BJ (cell line): ENCODE results near the gene ARHGAP24. TPM values are rescaled to one million over a fixed set of nuclear protein-coding genes. Genes with fewer than 3 reads are reported as not detected.

Experiments
- CTCF ChIA-PET: fragments of 350-600 bp; formaldehyde crosslinking; extraction: SDS; loops from one replicate; lab custom pipeline; 2021; ENCODE audit warnings: antibody characterized with exemption, inconsistent platforms; lab: Yijun Ruan, JAX
- POLR2A ChIA-PET: fragments of 300-600 bp; sonication (Branson Sonifier 250); formaldehyde crosslinking; extraction: SDS; loops from one replicate; lab custom pipeline; 2021; ENCODE audit warnings: antibody characterized with exemption; lab: Charles Lee
- DNase-seq: peaks from one replicate; pipeline ENCODE4 v3.0.0-alpha.2; 2011; ENCODE audit warnings: low read depth
- H3K27me3 ChIP-seq: 2 replicates; pipeline ENCODE4 v1.6.0; 2011; ENCODE audit warnings: low read length; ENCODE audit not compliant: control insufficient read depth, insufficient read depth
- H3K36me3 ChIP-seq: 2 replicates; pipeline ENCODE4 v1.5.1; 2011; ENCODE audit warnings: low read length; ENCODE audit not compliant: control insufficient read depth, insufficient read depth
- H3K4me3 ChIP-seq: 2 replicates; pipeline ENCODE4 v1.5.1; 2011; ENCODE audit warnings: low read depth, mild to moderate bottlenecking, control low read depth, low read length
- CTCF ChIP-seq: IDR thresholded peaks from 2 replicates; pipeline ENCODE4 v1.5.1; 2011; ENCODE audit warnings: low read depth, mild to moderate bottlenecking, control low read depth, inconsistent platforms, low read length, moderate library complexity; ENCODE audit not compliant: insufficient read depth
- polyA plus RNA-seq: library from polyadenylated mRNA; depleted of rRNA; stranded (reverse); fragments of >200 nt; gene quantifications from 2 replicates; pipeline ENCODE4 v1.2.3, GENCODE V29; 2011

The ARHGAP24 gene
- polyA plus RNA-seq, 1 experiment: 17.7 TPM

- ChIA-PET POLR2A (no interaction called here), CTCF (no interaction called here)
- Histone ChIP-seq H3K4me3 (no peak overlapping the region), H3K27me3 (no peaks in the 10 kb centered on the region), H3K36me3 (no peaks in the 10 kb centered on the region)
- no peak for TF ChIP-seq CTCF
- DNase-seq: no peak
Measured at GRCh38 chr4:85544751-85545150, 69.8 kb downstream of the ARHGAP24 start.

- ChIA-PET POLR2A (no interaction called here), CTCF (no interaction called here)
- Histone ChIP-seq H3K4me3 (no peak overlapping the region), H3K36me3 (no peaks in the 10 kb centered on the region), H3K27me3 (no peaks in the 10 kb centered on the region)
- DNase-seq: no peak
- TF ChIP-seq CTCF: no peak
Measured at GRCh38 chr4:85548116-85548515, 73.2 kb downstream of the ARHGAP24 start.

GRCh38 chr4:85548841-85549240 is 73.9 kb downstream of the ARHGAP24 start:
- Histone ChIP-seq H3K27me3 (no peaks in the 10 kb centered on the region), H3K36me3 (no peaks in the 10 kb centered on the region), H3K4me3 (no peak overlapping the region)
- TF ChIP-seq CTCF: no peak
- DNase-seq: no peak
- CTCF ChIA-PET: no interaction called here
- POLR2A ChIA-PET: no interaction called here

- Histone ChIP-seq H3K36me3 (no peaks in the 10 kb centered on the region), H3K27me3 (no peaks in the 10 kb centered on the region), H3K4me3 (no peak overlapping the region)
- POLR2A ChIA-PET: no interaction called here
- CTCF ChIA-PET: interaction anchor here (0.6 kb wide), 1 partner anchor 537 kb away, joined by 3 read pairs; no protein-coding TSS in a partner anchor
- TF ChIP-seq CTCF: no peak
- DNase-seq: no peak
Measured at GRCh38 chr4:85555206-85555605, 80.3 kb downstream of the ARHGAP24 start.

GRCh38 chr4:85556283-85556682 is 81.3 kb downstream of the ARHGAP24 start:
- Histone ChIP-seq H3K4me3 (no peak overlapping the region), H3K36me3 (no peaks in the 10 kb centered on the region), H3K27me3 (no peaks in the 10 kb centered on the region)
- no peak for TF ChIP-seq CTCF
- no peak for DNase-seq
- ChIA-PET POLR2A (no interaction called here), CTCF (no interaction called here)
